ENCODE results near the gene UNC5B. TPM values are rescaled to one million over a fixed set of nuclear protein-coding genes. Genes with fewer than 3 reads are reported as not detected.

The UNC5B gene
- total RNA-seq (ENCODE audit: unreplicated experiment), result 231 TPM
- long read RNA-seq, partial matches to known transcripts, result 31 of 41 reads
- long read RNA-seq, other reads (novel, unspliced or antisense), result 10 of 41 reads

- no peak within 1 kb of the TSS for H3K27ac Mint-ChIP-seq (ENCODE audit: unreplicated experiment)
- H3K4me3 Mint-ChIP-seq (ENCODE audit: unreplicated experiment), result peak within 1 kb of the TSS; percentile 100
- no peaks in the 10 kb centered on the region for H3K9me3 Mint-ChIP-seq (ENCODE audit: unreplicated experiment)
- peak; percentile 91 for DNase-seq (ENCODE audit: low spot score)
- peaks cover 33% of the 10 kb centered on the region for H3K4me1 Mint-ChIP-seq (ENCODE audit: unreplicated experiment)
- TF ChIP-seq CTCF (IDR thresholded peaks at IDR 0.05; ENCODE audit: unreplicated experiment), result peak; percentile 37
- H3K27me3 Mint-ChIP-seq (ENCODE audit: unreplicated experiment), result peaks cover 13% of the 10 kb centered on the region
- H3K36me3 Mint-ChIP-seq (ENCODE audit: low read depth, unreplicated experiment), result peaks cover 20% of the 10 kb centered on the region
Measured at GRCh38 chr10:71212318-71213126, at the start of gene UNC5B. Gene UNC5B (plus strand): TSS chr10:71212570. CDS start chr10:71212986, 416 bp downstream.

DNA sequence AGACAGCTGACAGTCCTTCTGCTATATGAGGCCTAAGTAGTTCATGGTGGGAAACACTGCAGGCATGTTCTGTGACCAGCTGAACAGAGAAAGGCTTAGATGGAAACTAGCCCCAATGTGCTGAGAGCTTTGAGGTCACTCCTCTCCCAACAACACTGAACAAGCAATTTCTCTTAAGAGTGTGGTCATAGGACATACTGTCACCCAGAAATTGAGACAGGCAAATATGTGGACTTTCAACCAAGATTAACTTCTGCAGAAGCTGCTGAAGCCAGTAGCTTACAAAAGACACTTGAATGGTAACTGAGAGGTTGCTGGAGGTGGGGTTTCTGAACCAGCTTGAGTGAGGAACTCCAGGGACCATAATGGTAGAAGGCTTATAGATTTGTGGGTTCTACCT, 38.9 kb upstream of the UNC5B start:
- Mint-ChIP-seq H3K27ac (ENCODE audit: unreplicated experiment) (no peak overlapping the region), H3K4me1 (ENCODE audit: unreplicated experiment) (peaks cover 3% of the 10 kb centered on the region), H3K27me3 (ENCODE audit: unreplicated experiment) (peaks cover 4% of the 10 kb centered on the region), H3K9me3 (ENCODE audit: unreplicated experiment) (no peaks in the 10 kb centered on the region), H3K36me3 (ENCODE audit: low read depth, unreplicated experiment) (no peaks in the 10 kb centered on the region), H3K4me3 (ENCODE audit: unreplicated experiment) (no peak overlapping the region)
- no peak for TF ChIP-seq CTCF (IDR thresholded peaks at IDR 0.05; ENCODE audit: unreplicated experiment)
- no peak for DNase-seq (ENCODE audit: low spot score)

- no peak for DNase-seq (ENCODE audit: low spot score)
- no peaks in the 10 kb centered on the region for H3K9me3 Mint-ChIP-seq (ENCODE audit: unreplicated experiment)
- H3K4me3 Mint-ChIP-seq (ENCODE audit: unreplicated experiment), result no peak overlapping the region
- peaks cover 3% of the 10 kb centered on the region for H3K4me1 Mint-ChIP-seq (ENCODE audit: unreplicated experiment)
- no peak for TF ChIP-seq CTCF (IDR thresholded peaks at IDR 0.05; ENCODE audit: unreplicated experiment)
- H3K27ac Mint-ChIP-seq (ENCODE audit: unreplicated experiment), result no peak overlapping the region
- no peaks in the 10 kb centered on the region for H3K36me3 Mint-ChIP-seq (ENCODE audit: low read depth, unreplicated experiment)
- H3K27me3 Mint-ChIP-seq (ENCODE audit: unreplicated experiment), result peaks cover 4% of the 10 kb centered on the region
Measured at GRCh38 chr10:71176661-71177060, 35.7 kb upstream of the UNC5B start.

GRCh38 chr10:71177651-71178199, 34.6 kb upstream of the UNC5B start:
- no peak for TF ChIP-seq CTCF (IDR thresholded peaks at IDR 0.05; ENCODE audit: unreplicated experiment)
- Mint-ChIP-seq H3K27me3 (ENCODE audit: unreplicated experiment) (peaks cover 4% of the 10 kb centered on the region), H3K9me3 (ENCODE audit: unreplicated experiment) (no peaks in the 10 kb centered on the region), H3K4me1 (ENCODE audit: unreplicated experiment) (peaks cover 3% of the 10 kb centered on the region), H3K4me3 (ENCODE audit: unreplicated experiment) (no peak overlapping the region), H3K36me3 (ENCODE audit: low read depth, unreplicated experiment) (peaks cover 3% of the 10 kb centered on the region), H3K27ac (ENCODE audit: unreplicated experiment) (no peak overlapping the region)
- no peak for DNase-seq (ENCODE audit: low spot score)

- H3K4me3 Mint-ChIP-seq (ENCODE audit: unreplicated experiment), result no peak overlapping the region
- no peaks in the 10 kb centered on the region for H3K9me3 Mint-ChIP-seq (ENCODE audit: unreplicated experiment)
- H3K36me3 Mint-ChIP-seq (ENCODE audit: low read depth, unreplicated experiment), result peaks cover 3% of the 10 kb centered on the region
- H3K27me3 Mint-ChIP-seq (ENCODE audit: unreplicated experiment), result peaks cover 4% of the 10 kb centered on the region
- no peak overlapping the region for H3K27ac Mint-ChIP-seq (ENCODE audit: unreplicated experiment)
- H3K4me1 Mint-ChIP-seq (ENCODE audit: unreplicated experiment), result peaks cover 3% of the 10 kb centered on the region
- no peak for TF ChIP-seq CTCF (IDR thresholded peaks at IDR 0.05; ENCODE audit: unreplicated experiment)
- DNase-seq (ENCODE audit: low spot score), result no peak
Measured at GRCh38 chr10:71178880-71179279, 33.5 kb upstream of the UNC5B start.
